ENCODE measurements around the gene RAB3A. TPM values are rescaled to one million over a fixed set of nuclear protein-coding genes. Genes with fewer than 3 reads are reported as not detected.
A peak's percentile ranks its signal among the peaks of the same experiment; 100 is the strongest.

Gene RAB3A
- total and polyA plus RNA-seq, 9 of the 15 experiments (the other 6 are each of a cell fraction or from before 2014, with no cell fraction given): 0.17 to 5.1 (median 0.90) TPM; not detected in 1

GRCh38 chr19:18197941-18198340 lies 5.9 kb downstream of the RAB3A start:
- H2AFZ ChIP-seq (ENCODE audit: low read depth, low read length): no peak overlapping the region
- DNase-seq (ENCODE audit: extremely low read depth in 1 of 4, low spot score in 3 of 4) (no peak), FAIRE-seq (no peak), ATAC-seq (no peak)
- ChIA-PET CTCF (ENCODE audit: low intra/inter-chr PET ratio) (no interaction called here), POLR2A (interaction anchor here (0.6 to 1.0 kb wide), 4 partner anchors 20 to 1141 kb away, joined by 3 read pairs; no protein-coding TSS in a partner anchor)
- H3K4me2 ChIP-seq (ENCODE audit: insufficient read depth, low read length): no peak overlapping the region
- no peak overlapping the region for H3K4me3 ChIP-seq
- H3K27ac ChIP-seq (ENCODE audit: extremely low read depth, low read depth, low read length): no peak overlapping the region
- H3K36me3 ChIP-seq (ENCODE audit: control insufficient read depth, insufficient read depth, low read length): peaks cover 64% of the 10 kb centered on the region; the same call in 2 of the 3 replicates
- peaks cover 28% of the 10 kb centered on the region for H3K79me2 ChIP-seq (ENCODE audit: control insufficient read depth, insufficient read depth, low read length)
- no peak for TF ChIP-seq POLR2B (IDR thresholded peaks at IDR 0.05; ENCODE audit: low read depth, partially characterized antibody)
- no peak for TF ChIP-seq ZNF436 (CRISPR knock-in tag; IDR thresholded peaks at IDR 0.05)
- TF ChIP-seq ZNF764 (CRISPR knock-in tag; IDR thresholded peaks at IDR 0.05; ENCODE audit: low read depth): no peak
- TF ChIP-seq, protein P1, sequence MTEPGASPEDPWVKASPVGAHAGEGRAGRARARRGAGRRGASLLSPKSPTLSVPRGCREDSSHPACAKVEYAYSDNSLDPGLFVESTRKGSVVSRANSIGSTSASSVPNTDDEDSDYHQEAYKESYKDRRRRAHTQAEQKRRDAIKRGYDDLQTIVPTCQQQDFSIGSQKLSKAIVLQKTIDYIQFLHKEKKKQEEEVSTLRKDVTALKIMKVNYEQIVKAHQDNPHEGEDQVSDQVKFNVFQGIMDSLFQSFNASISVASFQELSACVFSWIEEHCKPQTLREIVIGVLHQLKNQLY (CRISPR knock-in tag; conservative IDR thresholded peaks at IDR 0.05): no peak
- TF ChIP-seq MTA1 (IDR thresholded peaks at IDR 0.05; ENCODE audit: borderline replicate concordance): no peak
- no peak for TF ChIP-seq BDP1 (IDR thresholded peaks at IDR 0.05; ENCODE audit: insufficient read depth, insufficient read length)
- no peak for TF ChIP-seq HNRNPK (IDR thresholded peaks at IDR 0.05; ENCODE audit: low read depth, low read length, poor library complexity, severe bottlenecking)
- no peaks in the 10 kb centered on the region for H3K27me3 ChIP-seq (ENCODE audit: control insufficient read depth in 2 of 2, insufficient read depth in 2 of 2, low read length in 2 of 2)
- H4K20me1 ChIP-seq (replicated peaks; ENCODE audit: control insufficient read depth, insufficient read depth, low read length): peaks cover 6% of the 10 kb centered on the region; the same call in 1 of the 2 replicates
- in situ Hi-C loops (cut with MboI) (no loop called here), intact Hi-C loops (cut with micrococcal nuclease) (no loop called here)
- no TSS peak for BruUV-seq (replicated peaks)
- peaks cover 14 to 46% of the 10 kb centered on the region in 2 experiments; a peak in 4 of 5 replicates for H3K4me1 ChIP-seq (replicated peaks in 1 of 2; ENCODE audit: control insufficient read depth in 2 of 2, insufficient read depth in 2 of 2, low read length in 2 of 2)
- H3K9ac ChIP-seq (ENCODE audit: insufficient read depth in 1 of 2, low read depth in 2 of 2, low read length in 2 of 2): peak overlapping the region in 1 of 2 experiments; percentile 24; a peak in 1 of 4 replicates
- no peaks in the 10 kb centered on the region for H3K9me3 ChIP-seq (replicated peaks; ENCODE audit: control insufficient read depth, insufficient read depth, low read depth, low read length)
- WGBS (ENCODE audit: insufficient coverage, low coverage, missing lambda C conversion rate): 65% methylated on average over 5 of the region's 6 CpGs
- H3K9me1 ChIP-seq (ENCODE audit: control insufficient read depth, insufficient read depth, low read length): no peaks in the 10 kb centered on the region
